RPMI8226 (cell line): ENCODE results near the gene CLRN2.
A peak's percentile ranks its signal among the peaks of the same experiment; 100 is the strongest.

Experiments used
- DNase-seq: peaks from one replicate; pipeline ENCODE4 v3.0.0-alpha.2; 2015

Gene CLRN2

GRCh38 chr4:17514865-17515264, at the start of gene CLRN2:
TSS of gene CLRN2 (plus strand) at chr4:17515165. CDS start at chr4:17515267, 102 bp downstream.
- DNase-seq, result no peak

GRCh38 chr4:17468619-17469221, 46.2 kb upstream of the CLRN2 start:
- peak; percentile 26 for DNase-seq

- no peak for DNase-seq
These were observed 44.9 kb upstream of the CLRN2 start for GRCh38 chr4:17469931-17470674.

GRCh38 chr4:17475481-17475880, 39.5 kb upstream of the CLRN2 start:
- DNase-seq, result no peak

DNA sequence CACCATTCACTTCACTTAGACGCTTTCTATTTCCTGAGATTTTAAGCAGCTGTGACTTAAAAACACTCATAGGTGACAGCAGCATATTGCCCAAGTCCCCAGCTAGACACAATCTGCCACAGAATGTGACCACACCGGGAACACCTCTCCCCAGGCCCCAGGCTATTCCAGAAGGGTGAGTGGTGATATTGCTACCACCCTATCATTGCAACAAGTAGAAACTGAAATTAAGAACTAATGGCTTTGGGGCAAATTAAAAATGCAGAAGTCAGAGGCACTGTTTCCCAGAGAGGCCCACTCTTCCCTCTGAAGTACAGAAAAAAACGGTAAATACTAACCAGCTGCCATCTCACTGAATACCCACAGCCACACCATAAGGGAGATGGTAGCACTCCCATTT, 38.1 kb upstream of the CLRN2 start:
- no peak for DNase-seq

DNA sequence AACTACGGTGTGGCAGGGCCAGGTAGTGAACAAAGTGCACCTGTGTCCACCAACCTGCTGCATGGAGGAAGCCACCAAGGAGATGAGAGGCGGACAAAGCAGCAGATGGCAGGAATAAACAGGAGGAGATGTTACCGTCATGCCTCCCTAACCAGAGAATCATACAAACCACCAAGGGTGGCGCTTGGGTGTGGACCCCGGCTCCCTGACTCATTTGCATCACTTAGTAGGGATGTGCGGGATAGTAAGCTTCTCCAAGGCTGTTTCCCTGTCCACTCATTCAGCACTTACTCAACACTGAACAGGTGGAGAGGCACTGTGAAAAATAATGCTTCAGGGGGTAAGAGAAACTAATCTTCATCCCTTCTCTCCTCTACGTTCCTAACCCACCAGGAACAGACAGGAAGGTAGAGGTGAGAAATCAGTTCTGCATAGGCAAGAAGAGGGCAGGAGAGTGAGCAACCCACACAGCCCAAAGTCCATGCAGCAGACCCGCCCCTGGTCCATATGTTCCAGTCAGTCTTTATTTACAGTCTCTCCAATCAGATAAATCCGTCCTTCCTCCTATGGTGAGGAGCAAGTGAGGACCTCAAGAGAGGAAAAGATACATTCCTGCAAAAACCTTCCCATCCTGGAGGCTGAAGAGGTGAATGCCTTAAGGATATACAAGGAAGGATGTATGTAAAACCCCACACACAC, 37.0 kb upstream of the CLRN2 start:
- no peak for DNase-seq

GRCh38 chr4:17480210-17480927, 34.6 kb upstream of the CLRN2 start:
- DNase-seq, result no peak

GRCh38 chr4:17480955-17481354, 34.0 kb upstream of the CLRN2 start:
- DNase-seq, result no peak

DNA sequence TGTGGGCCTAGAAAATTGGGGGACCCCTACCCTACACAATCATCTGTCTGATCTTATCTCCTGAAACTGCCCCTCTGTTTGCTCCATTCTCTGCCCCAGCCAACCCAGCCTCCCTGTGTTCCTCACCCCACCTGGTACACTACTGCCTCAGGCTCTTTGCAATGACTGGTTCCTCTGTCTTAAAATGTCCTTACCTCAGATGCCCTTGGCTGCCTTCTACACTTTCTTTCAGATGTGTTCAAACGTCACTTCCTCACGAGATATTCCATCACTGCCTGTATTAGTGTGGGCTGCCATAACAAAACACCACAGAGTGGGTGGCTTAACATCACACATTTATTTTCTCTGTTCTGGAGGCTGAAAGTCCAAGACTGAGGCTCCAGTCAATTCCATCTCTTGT, 32.2 kb upstream of the CLRN2 start:
- DNase-seq, result no peak

DNA sequence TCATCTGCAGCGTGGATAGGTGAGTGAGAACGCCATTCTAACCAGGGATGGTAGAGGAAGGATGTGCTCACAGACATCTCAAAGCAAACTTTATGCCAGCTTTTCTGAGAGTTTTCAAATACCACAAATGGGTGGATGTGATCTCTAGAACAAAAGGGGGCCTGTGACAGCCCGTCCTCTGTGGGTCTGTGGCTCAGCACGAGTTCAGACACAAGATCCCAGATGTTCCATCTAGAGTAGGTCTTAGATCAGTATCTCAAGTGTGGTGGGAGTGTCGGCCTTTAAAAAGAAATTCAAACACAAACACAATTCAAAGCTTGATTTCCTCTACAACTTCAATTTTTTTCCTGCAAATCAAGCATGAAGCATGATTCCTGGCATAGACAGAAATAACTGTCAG, 25.8 kb upstream of the CLRN2 start:
- DNase-seq, result no peak

DNA sequence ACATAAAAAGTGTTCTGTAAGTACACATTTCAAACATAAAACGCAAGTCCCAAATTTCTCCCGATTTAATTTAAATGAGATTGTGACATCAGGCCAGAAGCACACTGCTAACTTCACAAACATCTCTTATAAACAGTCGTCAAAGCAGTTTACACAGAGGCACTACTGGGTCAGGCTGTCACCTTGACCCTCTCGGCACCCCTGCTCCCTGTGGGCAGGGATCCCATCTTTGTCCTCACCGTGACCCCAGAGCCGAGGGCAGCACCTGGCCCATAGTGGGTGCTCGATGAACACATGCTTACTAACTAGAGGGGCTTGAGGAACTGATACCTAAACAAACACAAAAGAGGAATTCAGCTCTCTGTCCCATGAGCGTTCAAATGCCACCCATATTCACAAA, 25.2 kb upstream of the CLRN2 start:
- DNase-seq, result no peak

DNA sequence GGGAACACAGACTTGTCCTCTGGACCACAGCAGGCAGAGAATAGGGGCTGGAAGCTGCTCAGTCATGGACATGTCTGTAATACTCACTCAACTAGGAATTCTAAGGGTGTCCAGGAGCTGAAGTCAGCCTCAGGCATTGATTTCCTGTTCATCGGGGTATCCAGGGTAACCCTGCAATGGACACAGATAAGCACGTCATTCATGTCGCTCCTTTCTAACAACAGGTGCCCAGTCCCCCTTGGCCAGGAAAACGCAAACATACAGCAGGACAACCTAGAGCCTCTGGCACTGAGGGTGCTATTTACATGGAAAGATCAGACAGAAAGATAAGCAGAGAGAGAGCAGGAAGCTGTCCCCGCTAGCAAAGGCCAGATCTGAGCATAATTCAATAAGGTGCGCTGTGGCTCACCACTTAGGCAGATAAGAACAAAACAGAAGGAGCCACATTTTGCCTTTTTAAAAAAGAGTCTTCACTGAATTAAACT, 24.3 kb upstream of the CLRN2 start:
- DNase-seq, result no peak

GRCh38 chr4:17491196-17491595, 23.8 kb upstream of the CLRN2 start:
- no peak for DNase-seq

DNA sequence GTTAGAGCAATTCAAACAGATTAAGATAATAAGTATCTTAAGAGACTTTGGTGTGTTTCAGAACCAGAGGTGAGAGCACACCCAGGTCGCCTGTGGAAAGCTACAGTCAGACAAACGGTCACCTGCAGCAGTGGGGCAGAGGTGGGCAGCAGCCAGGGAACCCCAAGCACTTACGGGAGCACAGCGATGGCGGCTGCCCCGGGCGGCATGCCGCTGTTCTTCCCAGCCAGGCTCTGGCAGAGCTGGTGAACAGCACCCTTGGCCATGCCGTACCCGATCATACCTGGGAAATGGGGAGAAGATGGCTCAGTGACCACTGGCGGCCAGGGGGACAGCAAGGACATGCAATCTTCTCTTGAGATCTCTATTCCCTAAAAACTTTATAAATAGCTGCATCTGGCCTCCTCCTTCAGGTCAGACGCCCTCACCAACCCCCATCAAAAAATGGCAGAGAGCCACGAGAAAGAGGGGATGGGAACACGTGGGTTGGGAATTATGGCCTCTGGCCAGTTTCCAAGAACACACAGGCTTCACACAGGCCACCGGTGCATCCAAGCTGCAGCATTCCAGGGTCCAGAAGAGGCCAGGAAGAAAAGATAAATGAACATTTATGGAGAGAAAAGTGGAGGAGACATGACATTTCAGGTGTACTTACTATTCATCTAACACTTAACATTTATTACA, 22.8 kb upstream of the CLRN2 start:
- DNase-seq, result no peak

DNA sequence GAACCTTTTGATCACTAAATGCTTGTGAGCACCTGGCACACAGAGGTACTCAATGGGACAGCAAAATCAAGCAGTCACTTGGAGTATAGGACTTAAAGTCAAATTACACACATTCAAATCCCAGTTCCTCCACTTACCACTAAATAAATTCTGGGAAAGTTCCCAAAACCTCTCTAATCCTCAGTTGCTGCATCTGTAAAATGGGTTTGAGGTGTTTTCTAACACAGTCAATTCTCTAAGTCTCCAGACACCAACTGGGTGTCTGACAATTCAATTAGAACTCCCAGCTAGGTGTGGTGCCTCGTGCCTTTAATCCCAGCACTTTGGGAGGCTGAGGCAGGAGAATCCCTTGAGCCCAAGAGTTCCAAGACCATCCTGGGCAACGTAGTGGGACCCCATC, 22.1 kb upstream of the CLRN2 start:
- no peak for DNase-seq

- DNase-seq, result no peak
These were observed 21.3 kb upstream of the CLRN2 start for GRCh38 chr4:17493619-17494018.

DNA sequence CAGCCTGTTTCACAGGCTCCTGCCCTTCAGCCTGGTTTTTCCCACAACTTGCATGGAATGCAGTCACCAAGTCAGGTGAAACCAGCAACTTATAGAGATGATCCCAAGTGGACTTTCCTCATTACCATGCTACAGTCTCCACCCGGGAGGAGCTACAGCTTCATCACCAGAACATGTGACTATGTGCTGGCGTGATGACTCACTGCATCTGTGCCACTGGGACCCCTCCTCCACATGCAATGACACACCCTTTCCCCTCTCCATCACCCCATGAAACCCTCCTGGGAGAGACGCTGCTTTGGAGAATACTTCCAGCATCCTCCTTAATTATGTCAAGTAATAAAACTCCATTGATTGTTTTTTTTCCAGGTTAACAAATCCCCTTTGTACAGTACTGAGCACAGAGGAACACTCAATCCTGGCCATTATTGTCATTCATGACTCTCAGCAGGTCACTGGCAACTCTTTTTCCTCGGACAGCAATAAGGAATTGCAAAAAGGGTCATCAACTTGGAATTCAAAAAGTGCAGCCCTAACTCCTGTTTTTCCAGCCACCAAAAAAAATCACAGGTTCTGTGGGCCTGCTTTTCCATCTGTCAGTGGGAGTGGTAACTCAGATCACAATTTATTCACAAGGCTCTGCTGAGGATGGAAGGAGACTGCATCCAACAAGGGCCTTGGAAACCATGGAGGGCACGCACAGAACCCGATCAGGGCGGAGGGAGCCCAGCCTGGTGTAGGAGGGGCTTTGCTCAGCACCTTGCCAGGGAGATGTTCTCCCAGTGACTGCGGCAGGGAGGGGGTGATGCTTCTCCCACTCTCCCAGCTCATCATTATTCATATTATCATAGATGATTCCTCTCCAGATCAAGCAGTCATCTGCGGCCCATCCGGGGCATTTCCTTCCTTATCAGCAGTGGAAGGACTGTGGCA, 20.4 kb upstream of the CLRN2 start:
- DNase-seq, result no peak

DNA sequence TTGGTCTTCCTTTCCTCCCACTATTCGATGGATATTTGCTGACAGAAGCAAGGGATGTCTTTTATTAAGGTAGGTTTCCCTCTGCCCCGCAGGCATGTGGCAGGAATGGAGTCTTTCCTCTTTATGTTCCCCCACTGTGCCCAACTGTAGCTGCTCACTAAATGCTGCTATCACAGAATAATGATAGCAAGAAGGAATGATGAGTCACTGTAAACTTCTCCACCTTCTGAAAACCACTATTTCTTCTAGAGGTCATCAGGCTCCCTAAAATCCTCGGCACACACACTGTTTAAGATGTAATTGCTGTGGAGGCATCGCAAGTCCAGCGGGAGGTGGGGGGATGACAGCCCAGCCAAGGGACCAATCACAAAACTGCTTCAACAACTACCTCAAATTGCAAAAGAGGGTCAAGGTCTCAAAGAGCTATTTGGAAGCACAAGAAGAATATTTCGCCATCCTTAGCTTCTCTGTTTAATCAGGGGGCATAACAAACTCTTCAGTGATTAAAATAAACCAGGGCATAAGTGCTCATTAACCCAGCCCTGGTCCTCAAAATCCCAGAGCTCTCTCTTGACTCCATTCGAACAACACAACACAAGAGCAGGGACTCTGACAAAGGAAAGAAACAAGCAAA, 17.0 kb upstream of the CLRN2 start:
- DNase-seq, result no peak

DNA sequence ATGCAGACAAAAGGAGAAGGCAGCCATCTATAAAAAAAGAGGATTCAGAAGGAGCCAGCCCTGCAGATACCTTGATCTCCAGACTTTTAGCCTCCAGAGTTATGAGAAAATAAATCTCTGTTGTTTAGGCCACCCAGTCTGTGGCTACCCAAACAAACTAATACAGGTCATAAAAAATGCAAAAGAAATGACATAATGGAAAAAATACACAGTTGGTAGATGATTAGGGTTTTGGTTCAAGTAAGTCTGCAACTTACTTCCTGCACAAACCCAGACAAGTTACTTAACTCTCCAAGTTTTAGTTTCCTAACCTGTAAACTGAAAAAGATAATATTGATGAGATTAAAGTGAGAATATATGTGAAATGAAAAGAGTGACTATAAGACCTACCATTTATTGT, 14.4 kb upstream of the CLRN2 start:
- no peak for DNase-seq

GRCh38 chr4:17502756-17503155, 12.2 kb upstream of the CLRN2 start:
- no peak for DNase-seq

- DNase-seq, result no peak
These were observed 10.9 kb upstream of the CLRN2 start for GRCh38 chr4:17504081-17504480.
